Activated B cell treated with CpG ODN at 0.5 μM for 24 hours (primary cell): ENCODE data around the gene PRKCH. TPM values are rescaled to one million over a fixed set of nuclear protein-coding genes. Genes with fewer than 3 reads are reported as not detected.
A peak's percentile ranks its signal among the peaks of the same experiment; 100 is the strongest.

ENCODE experiments used
- ATAC-seq: fragments of 200-7000 bp; cut with Tn5 transposase; one replicate; pipeline ENCODE4 v1.10.0; 2021; ENCODE audit warnings: low read depth, mild to moderate bottlenecking, moderate library complexity
- CTCF ChIA-PET: fragments of 350-600 bp; sonication (Branson Sonifier 250); formaldehyde crosslinking; loops from one replicate; lab custom pipeline; 2021; ENCODE audit warnings: antibody characterized with exemption; lab: Charles Lee
- POLR2A ChIA-PET: fragments of 350-600 bp; sonication (Branson Sonifier 250); formaldehyde crosslinking; loops from one replicate; lab custom pipeline; 2021; ENCODE audit warnings: antibody characterized with exemption; lab: Charles Lee
- DNase-seq: peaks from one replicate; pipeline ENCODE4 v3.0.0; 2022
- H3K27ac Mint-ChIP-seq: one replicate; pipeline ENCODE4 v1.8.0; 2020; ENCODE audit warnings: mixed read lengths
- H3K27me3 Mint-ChIP-seq: one replicate; pipeline ENCODE4 v1.8.0; 2021; ENCODE audit warnings: mixed read lengths
- H3K36me3 Mint-ChIP-seq: one replicate; pipeline ENCODE4 v1.8.0; 2021; ENCODE audit warnings: low read depth, mixed read lengths
- H3K4me1 Mint-ChIP-seq: one replicate; pipeline ENCODE4 v1.8.0; 2021; ENCODE audit warnings: mixed read lengths
- H3K4me3 Mint-ChIP-seq: one replicate; pipeline ENCODE4 v1.8.0; 2020; ENCODE audit warnings: mild to moderate bottlenecking, mixed read lengths
- H3K9me3 Mint-ChIP-seq: one replicate; pipeline ENCODE4 v1.8.0; 2020; ENCODE audit warnings: mixed read lengths
- intact Hi-C: fragments of 100-400 bp; cut with micrococcal nuclease; formaldehyde crosslinking; loops from one replicate; pipeline ENCODE4 v1.15.1; 2024
- total RNA-seq: library from RNA; stranded (reverse); gene quantifications from 2 replicates; pipeline ENCODE4 v1.2.3, GENCODE V29; 2022
- TF ChIP-seq, protein P1 (sequence below): fragments of 200-600 bp; IDR thresholded peaks from one replicate; pipeline ENCODE4 v1.8.0; 2022; ENCODE audit warnings: antibody characterized with exemption, mild to moderate bottlenecking

PRKCH gene
- total RNA-seq, 1 donor from 2014 or later: 4.6 TPM

- CTCF ChIA-PET: no interaction called here
- DNase-seq (no peak), ATAC-seq (no peak)
- H3K4me3 Mint-ChIP-seq: no peak overlapping the region
- H3K4me1 Mint-ChIP-seq: peaks cover 18% of the 10 kb centered on the region
- H3K27ac Mint-ChIP-seq: no peak overlapping the region
- POLR2A ChIA-PET: no interaction called here
- peaks cover 11% of the 10 kb centered on the region for H3K27me3 Mint-ChIP-seq
- H3K36me3 Mint-ChIP-seq: no peaks in the 10 kb centered on the region
- TF ChIP-seq, protein P1, sequence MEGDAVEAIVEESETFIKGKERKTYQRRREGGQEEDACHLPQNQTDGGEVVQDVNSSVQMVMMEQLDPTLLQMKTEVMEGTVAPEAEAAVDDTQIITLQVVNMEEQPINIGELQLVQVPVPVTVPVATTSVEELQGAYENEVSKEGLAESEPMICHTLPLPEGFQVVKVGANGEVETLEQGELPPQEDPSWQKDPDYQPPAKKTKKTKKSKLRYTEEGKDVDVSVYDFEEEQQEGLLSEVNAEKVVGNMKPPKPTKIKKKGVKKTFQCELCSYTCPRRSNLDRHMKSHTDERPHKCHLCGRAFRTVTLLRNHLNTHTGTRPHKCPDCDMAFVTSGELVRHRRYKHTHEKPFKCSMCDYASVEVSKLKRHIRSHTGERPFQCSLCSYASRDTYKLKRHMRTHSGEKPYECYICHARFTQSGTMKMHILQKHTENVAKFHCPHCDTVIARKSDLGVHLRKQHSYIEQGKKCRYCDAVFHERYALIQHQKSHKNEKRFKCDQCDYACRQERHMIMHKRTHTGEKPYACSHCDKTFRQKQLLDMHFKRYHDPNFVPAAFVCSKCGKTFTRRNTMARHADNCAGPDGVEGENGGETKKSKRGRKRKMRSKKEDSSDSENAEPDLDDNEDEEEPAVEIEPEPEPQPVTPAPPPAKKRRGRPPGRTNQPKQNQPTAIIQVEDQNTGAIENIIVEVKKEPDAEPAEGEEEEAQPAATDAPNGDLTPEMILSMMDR: no peak
- no peaks in the 10 kb centered on the region for H3K9me3 Mint-ChIP-seq
- intact Hi-C loops: loop anchor here (5.0 kb wide), 1 partner anchor 116 kb away; the partner anchor contains the start of gene PRKCH
These were observed 116.7 kb downstream of the PRKCH start for GRCh38 chr14:61438036-61438435.

DNA sequence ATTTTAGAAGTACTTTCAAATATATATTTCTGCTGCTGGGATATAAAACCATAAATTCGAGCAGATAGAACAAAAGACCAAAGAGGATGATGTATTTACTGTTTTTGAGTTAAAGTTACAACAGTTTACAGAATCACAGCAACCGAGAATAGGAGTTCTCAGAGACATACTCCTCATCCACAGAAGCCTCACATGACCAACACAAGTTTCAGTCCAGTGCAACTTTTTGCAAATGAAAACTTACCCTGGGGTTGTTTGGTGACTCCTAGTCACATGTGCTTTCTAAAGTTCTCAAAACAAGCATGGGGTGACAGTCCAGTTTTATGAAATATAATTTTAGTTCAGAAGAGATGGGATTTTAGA lies 117.1 kb downstream of the PRKCH start:
- TF ChIP-seq, protein P1: no peak
- CTCF ChIA-PET: no interaction called here
- ATAC-seq: no peak

GRCh38 chr14:61438860-61439765 lies 117.7 kb downstream of the PRKCH start:
- H3K27ac Mint-ChIP-seq: no peak overlapping the region
- POLR2A ChIA-PET: no interaction called here

More for the DNA sequence above, 117.1 kb downstream of the PRKCH start:
- intact Hi-C loops: loop anchor here (5.0 kb wide), 1 partner anchor 116 kb away; the partner anchor contains the start of gene PRKCH
- peaks cover 18% of the 10 kb centered on the region for H3K4me1 Mint-ChIP-seq
- no peak overlapping the region for H3K4me3 Mint-ChIP-seq
- H3K27me3 Mint-ChIP-seq: peaks cover 7% of the 10 kb centered on the region
- H3K27ac Mint-ChIP-seq: no peak overlapping the region
- no peaks in the 10 kb centered on the region for H3K9me3 Mint-ChIP-seq
- POLR2A ChIA-PET: no interaction called here
- no peak for DNase-seq
- no peaks in the 10 kb centered on the region for H3K36me3 Mint-ChIP-seq

DNA sequence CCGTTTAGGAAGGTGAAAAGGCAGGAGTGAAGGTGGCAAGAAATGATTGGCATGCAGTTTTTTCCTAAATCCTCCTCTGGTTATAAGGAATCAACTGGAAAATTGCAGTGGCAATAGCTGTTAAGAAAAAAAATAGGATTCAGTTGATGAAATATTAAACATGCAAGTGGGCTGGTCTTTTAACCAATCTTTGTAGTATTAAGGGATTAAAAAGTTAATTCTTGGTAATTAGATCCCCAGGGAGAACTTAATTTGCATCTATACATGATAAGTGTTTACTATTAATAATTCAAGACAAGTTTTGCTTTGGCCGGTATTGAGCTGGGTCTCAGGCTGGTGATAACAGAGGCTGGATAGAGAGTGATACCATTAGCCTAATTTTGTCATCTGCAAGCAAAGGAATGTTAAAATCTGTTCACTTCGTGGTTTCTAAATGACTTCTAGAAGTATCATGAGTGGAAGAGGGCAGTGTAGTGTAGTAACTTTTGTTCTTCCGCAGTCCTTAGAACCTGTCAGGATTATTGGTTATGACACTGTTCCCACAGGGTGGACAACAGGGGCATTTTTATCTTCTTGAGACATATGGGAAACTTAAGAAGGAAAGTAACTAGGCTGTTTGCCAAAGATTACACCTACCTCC lies 118.5 kb downstream of the PRKCH start:
- peaks cover 30% of the 10 kb centered on the region for H3K4me1 Mint-ChIP-seq
- ATAC-seq (no peak), DNase-seq (no peak)
- CTCF ChIA-PET: no interaction called here
- H3K4me3 Mint-ChIP-seq: no peak overlapping the region
- H3K9me3 Mint-ChIP-seq: no peaks in the 10 kb centered on the region
- peaks cover 4% of the 10 kb centered on the region for H3K27me3 Mint-ChIP-seq
- POLR2A ChIA-PET: no interaction called here
- no peaks in the 10 kb centered on the region for H3K36me3 Mint-ChIP-seq
- no peak overlapping the region for H3K27ac Mint-ChIP-seq
- intact Hi-C loops: loop anchor here (5.0 kb wide), 2 partner anchors 118 to 143 kb away; partner anchors contain the start of gene PRKCH
- TF ChIP-seq, protein P1: no peak

More at GRCh38 chr14:61438860-61439765, 117.7 kb downstream of the PRKCH start:
- H3K4me1 Mint-ChIP-seq: peaks cover 24% of the 10 kb centered on the region
- CTCF ChIA-PET: no interaction called here
- H3K9me3 Mint-ChIP-seq: no peaks in the 10 kb centered on the region
- H3K36me3 Mint-ChIP-seq: no peaks in the 10 kb centered on the region
- intact Hi-C loops: loop anchor here (5.0 kb wide), 1 partner anchor 117 kb away; the partner anchor contains the start of gene PRKCH
- ATAC-seq: peak; percentile 10
- DNase-seq: no peak
- TF ChIP-seq, protein P1: no peak
- H3K27me3 Mint-ChIP-seq: peaks cover 7% of the 10 kb centered on the region
- no peak overlapping the region for H3K4me3 Mint-ChIP-seq

GRCh38 chr14:61443481-61443880 lies 122.1 kb downstream of the PRKCH start:
- intact Hi-C loops: loop anchor here (5.0 kb wide), 1 partner anchor 146 kb away; no protein-coding TSS in a partner anchor
- Mint-ChIP-seq H3K36me3 (no peaks in the 10 kb centered on the region), H3K4me1 (peaks cover 31% of the 10 kb centered on the region), H3K4me3 (no peak overlapping the region), H3K27ac (no peak overlapping the region), H3K9me3 (no peaks in the 10 kb centered on the region), H3K27me3 (no peaks in the 10 kb centered on the region)
- DNase-seq: no peak
- ChIA-PET CTCF (no interaction called here), POLR2A (interaction anchor here (1.0 kb wide), 1 partner anchor 55 kb away, joined by 3 read pairs; no protein-coding TSS in a partner anchor)
- TF ChIP-seq, protein P1: no peak
- no peak for ATAC-seq
